Mesodermal cell (in vitro differentiated cells): Measurements from ENCODE around the gene THRA.
A peak's percentile ranks its signal among the peaks of the same experiment; 100 is the strongest.

Experiments used
- H3K27ac ChIP-seq: 2 replicates; pipeline ENCODE4 v1.7.0; 2013; ENCODE audit warnings: mild to moderate bottlenecking, low read depth, low read length, moderate library complexity; ENCODE audit not compliant: severe bottlenecking
- H3K36me3 ChIP-seq: 2 replicates; pipeline ENCODE4 v1.7.1; 2013; ENCODE audit warnings: mild to moderate bottlenecking, low read length, moderate library complexity; ENCODE audit not compliant: control insufficient read depth, insufficient read depth
- H3K4me1 ChIP-seq: one replicate; pipeline ENCODE4 v1.7.1; 2013; ENCODE audit warnings: mild to moderate bottlenecking, low read length; ENCODE audit not compliant: insufficient read depth, control insufficient read depth, poor library complexity, severe bottlenecking
- H3K4me3 ChIP-seq: 2 replicates; pipeline ENCODE4 v1.7.0; 2013; ENCODE audit warnings: low read length, control low read depth, mild to moderate bottlenecking; ENCODE audit not compliant: insufficient read depth, poor library complexity, severe bottlenecking; ENCODE audit errors: extremely low read depth
- H3K9me3 ChIP-seq: 2 replicates; pipeline ENCODE4 v1.7.1; 2013; ENCODE audit warnings: mild to moderate bottlenecking, low read length, moderate library complexity; ENCODE audit not compliant: control insufficient read depth
- WGBS, 2 experiments: methylation state at CpG; one replicate each; pipeline ENCODE4 v1.1.5; 2013; ENCODE audit warnings: missing lambda C conversion rate in 2 of 2; ENCODE audit not compliant: insufficient coverage in 2 of 2; 5-methylcytosine and 5-hydroxymethylcytosine counted together

Gene THRA

DNA sequence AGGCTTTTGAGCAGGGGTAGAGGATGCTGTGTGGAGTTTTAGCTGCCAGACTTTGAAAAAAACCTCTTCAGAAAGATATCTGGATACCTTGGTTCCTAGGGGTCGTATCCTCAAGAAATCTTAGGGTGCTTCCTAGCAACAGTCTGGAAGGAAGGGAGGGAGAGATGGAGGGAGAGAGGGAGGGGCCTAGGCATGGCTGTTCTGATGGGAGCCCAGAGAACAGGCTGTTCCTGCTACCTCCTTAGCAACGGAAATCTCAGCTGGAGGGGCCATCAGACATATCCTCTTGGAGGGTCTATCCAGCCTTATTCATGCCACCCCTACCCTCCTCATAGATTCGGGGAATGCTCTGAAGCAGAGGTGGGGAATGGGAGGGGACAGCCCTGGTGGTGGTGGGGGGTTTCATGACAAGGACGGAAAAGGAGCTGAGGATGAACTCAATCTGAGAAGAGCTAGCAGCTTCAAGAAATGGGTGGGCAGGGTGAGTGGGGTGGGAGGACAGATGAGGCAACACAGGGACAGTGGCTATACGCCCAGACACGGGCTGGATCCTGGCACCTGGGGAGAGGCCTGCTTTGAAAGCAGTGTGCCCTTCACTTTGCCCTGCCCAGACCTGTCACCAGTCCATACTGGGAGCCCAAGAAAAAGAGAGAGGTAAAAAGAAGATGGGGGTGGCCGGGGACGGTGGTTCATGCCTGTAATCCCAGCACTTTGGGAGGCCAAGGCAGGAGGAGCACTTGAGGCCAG lies 2.9 kb upstream of the THRA start:
- Histone ChIP-seq H3K4me1 (peaks cover 8% of the 10 kb centered on the region), H3K36me3 (no peaks in the 10 kb centered on the region), H3K27ac (no peak overlapping the region), H3K9me3 (no peaks in the 10 kb centered on the region), H3K4me3 (no peak overlapping the region)
- WGBS, 2 experiments: 81 to 96% methylated on average over 4 of the region's 8 CpGs

DNA sequence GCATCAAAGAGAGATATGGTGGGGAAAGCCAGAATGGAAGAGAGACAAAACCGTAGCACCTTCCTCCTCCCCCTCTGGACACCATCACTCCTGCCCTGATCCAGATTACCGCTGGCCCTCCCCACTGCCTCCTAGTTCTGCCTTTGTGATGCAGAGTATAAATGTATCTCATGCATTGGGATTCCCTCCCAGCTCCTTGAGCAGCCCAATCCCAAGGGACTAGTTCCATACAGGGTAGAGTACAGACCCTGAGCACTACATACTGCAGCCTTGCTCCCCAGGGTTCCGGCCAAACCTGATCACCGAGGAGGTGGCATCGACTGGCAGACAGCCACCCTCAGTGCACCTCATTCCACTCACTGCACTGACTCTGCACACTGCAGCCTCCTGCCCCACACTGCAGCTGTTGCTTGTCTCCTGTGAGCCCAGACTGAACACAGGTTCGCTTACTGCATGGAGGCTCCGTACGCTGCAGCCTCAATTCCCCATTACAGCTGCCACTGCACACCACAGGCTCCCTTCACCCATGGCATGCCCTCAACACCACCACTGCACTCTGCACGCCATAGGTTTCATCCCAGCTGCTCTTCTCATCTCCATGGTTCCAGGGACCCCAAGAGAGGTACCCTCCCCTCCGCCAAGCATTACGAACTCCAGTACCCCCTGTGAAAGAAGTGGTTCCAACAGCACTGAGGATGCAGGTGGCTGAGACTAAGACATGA lies 1.7 kb upstream of the THRA start:
- no peak overlapping the region for H3K4me3 ChIP-seq
- no peaks in the 10 kb centered on the region for H3K9me3 ChIP-seq
- H3K27ac ChIP-seq: no peak overlapping the region
- WGBS, 2 experiments: 82 to 97% methylated on average over 5 to 7 of the region's 11 CpGs
- H3K4me1 ChIP-seq: peaks cover 18% of the 10 kb centered on the region
- no peaks in the 10 kb centered on the region for H3K36me3 ChIP-seq

DNA sequence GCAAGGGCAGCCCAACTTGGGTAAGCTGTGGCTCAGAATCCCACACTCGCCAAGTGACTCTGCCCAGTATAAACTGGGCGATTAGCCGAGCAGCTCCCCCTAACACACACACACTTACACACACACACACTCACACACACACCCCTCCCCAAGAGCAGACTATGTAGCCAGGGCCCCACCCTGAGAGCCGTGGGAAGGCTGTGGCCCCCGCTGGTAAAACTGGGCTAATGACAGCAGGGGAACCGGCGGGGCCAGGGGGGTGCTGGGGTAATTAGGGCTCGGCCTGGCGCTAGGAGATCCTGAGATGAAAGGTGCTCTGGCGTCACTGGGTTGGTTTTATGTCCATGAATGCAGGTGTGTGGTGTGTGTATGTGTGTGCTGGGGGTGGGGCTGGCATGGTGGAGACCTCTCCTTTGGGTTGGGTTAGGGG lies 1.1 kb upstream of the THRA start:
- WGBS, 2 experiments: 81 to 94% methylated on average over 3 to 9 of the region's 10 CpGs
- H3K4me3 ChIP-seq: no peak overlapping the region
- no peak overlapping the region for H3K27ac ChIP-seq
- peaks cover 18% of the 10 kb centered on the region for H3K4me1 ChIP-seq
- H3K9me3 ChIP-seq: no peaks in the 10 kb centered on the region
- H3K36me3 ChIP-seq: no peaks in the 10 kb centered on the region

DNA sequence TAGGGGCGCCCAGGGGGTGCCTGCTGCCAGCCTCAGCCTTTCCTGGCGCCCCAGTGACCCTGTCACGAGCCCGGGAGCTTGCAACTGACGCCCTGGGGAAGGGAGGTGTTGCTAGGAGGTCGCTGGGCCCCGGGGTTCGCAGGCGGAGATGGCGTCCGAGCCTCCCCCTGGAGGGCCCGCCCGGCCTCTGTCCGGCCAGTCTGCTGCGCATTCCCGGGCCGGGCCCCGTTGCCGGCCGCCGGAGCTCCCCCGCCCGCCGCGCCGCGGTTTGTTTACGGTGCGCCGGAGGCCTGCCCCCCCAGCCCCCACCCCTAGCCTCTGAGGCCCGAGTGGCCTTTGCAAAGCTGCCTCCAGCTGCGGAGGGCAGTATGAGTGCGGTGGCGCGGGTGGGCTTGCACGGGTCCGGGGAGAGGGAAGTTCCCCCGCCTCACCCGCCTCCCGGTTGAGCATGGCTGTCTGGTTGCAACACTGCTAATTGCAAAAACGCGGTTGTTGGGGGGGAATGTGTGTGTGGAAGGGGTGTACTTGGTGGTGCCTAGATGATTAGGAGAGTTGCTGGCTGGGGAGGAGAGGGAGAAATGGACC lies 514 bp downstream of the THRA start:
- peak overlapping the region; percentile 29 for H3K27ac ChIP-seq
- no peaks in the 10 kb centered on the region for H3K36me3 ChIP-seq
- H3K4me3 ChIP-seq: peak overlapping the region; percentile 83
- H3K4me1 ChIP-seq: peaks cover 19% of the 10 kb centered on the region
- no peaks in the 10 kb centered on the region for H3K9me3 ChIP-seq
- WGBS, 2 experiments: 0 to 1% methylated on average over 28 to 34 of the region's 42 CpGs

DNA sequence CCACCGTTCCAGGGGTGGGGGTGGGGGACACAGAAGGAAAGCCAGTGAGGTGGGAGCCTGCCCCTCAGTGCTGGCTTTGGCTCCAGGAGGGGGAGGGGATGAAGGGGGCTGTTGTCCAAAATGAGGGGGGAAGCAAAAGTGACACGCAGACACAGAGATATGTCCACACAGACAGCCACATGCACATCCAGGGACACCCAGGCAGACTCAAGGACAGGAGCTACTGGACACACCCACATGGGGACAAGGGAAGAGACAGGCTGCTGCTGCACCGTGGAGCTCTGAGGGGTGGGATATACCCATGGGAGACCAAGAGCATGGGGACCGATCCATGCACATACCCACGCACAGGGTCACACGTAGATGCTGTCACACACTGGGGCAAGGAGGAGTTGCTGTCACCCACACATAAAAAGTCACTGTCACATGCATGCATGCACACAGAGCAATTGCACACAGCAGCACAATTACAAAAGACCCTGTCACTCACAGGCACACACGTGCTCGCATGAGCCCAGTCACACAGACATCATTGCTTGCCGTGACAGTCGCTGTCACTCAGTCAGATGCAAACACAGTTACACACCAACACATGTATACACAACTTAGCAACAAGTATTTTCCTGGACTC lies 1.3 kb downstream of the THRA start:
- Histone ChIP-seq H3K27ac (no peak overlapping the region), H3K4me1 (peaks cover 27% of the 10 kb centered on the region), H3K9me3 (no peaks in the 10 kb centered on the region), H3K4me3 (peak overlapping the region; percentile 83), H3K36me3 (no peaks in the 10 kb centered on the region)
- 53 to 71% methylated on average over 5 to 8 of the region's 10 CpGs for WGBS, 2 experiments

DNA sequence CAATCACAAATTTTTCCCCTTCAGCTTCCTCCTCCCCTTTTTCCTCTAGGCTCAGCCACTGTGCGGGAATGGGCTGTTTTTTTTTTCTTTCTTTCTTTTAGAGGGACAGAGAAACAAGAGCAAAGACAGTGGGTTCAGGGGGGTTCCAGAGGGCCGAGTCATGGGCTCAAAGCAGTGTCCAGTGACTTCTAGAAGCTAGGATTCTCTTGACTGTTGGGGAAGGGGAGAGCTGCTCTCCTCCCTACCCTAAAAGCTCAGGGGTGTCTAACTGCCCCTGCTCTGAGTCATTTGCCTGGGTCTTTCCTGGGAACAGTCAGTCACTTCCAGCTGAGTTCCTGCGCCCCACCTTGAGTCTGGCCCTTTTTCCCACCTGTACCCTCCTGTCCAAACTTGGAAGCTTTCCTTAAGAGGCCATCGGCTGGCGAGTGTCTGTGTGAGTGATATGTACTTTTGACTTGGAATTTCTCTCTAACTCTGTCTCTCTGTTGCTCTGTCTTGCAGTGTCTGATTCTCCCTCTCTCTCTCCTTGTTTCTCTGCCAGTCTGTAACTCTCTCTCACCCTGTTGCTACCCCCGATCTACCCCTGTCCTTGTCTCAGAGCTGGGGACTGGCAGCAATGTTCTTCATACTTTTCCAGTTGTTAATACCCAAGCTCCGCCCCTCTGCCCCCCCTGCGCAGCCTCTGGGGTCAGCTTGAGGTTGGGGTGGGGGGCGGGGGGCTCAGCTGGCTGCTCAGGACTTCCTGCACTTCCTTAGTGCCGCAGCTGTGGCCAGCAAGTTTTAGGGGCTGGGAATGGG lies 2.4 kb downstream of the THRA start:
- Histone ChIP-seq H3K36me3 (no peaks in the 10 kb centered on the region), H3K4me1 (peaks cover 38% of the 10 kb centered on the region), H3K9me3 (no peaks in the 10 kb centered on the region), H3K4me3 (peak overlapping the region; percentile 9), H3K27ac (peak overlapping the region; percentile 50)
- 47% methylated on average over 2 of the region's 10 CpGs; no CpG with 5 or more reads in 1 of the 2 experiments for WGBS, 2 experiments

DNA sequence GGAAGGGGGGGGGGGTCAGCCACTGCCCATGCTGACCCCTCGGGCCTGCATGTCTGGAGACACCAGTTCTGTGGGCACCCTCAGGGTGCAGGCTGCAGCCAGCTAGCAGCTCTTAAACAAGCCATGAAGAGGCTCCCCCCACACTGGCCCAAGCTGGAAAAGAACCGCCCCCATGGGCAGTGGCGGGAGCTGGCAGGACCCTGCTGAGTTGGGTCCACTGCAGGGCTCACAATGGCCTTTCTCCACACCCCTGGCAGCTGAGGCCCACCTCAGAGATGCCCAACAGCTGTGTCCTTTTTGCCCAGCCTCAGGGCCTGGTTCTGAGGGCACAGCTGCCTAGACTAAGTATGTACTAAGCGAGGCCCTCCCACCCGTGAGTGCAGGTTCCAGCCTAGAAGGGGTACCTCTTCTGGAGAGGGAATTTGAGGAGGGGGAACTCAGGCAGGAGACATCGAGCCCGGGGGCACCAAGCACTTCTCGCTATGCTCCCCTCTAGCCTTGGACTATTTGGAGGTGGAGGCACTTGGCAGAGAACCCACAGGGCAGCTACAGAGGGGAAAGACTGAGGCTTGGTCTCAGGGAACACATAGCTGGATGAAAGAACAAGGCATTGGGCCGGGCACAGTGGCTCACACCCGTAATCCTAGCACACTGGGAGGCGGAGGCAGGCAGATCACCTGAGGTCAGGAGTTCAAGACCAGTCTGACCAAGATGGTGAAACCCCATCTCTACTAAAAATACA lies 3.2 kb downstream of the THRA start:
- 77 to 81% methylated on average over 7 to 10 of the region's 11 CpGs for whole genome bisulfite sequencing, 2 experiments
- Histone ChIP-seq H3K27ac (peak overlapping the region; percentile 19), H3K9me3 (no peaks in the 10 kb centered on the region), H3K4me1 (peaks cover 46% of the 10 kb centered on the region), H3K36me3 (no peaks in the 10 kb centered on the region), H3K4me3 (peak overlapping the region; percentile 9)

DNA sequence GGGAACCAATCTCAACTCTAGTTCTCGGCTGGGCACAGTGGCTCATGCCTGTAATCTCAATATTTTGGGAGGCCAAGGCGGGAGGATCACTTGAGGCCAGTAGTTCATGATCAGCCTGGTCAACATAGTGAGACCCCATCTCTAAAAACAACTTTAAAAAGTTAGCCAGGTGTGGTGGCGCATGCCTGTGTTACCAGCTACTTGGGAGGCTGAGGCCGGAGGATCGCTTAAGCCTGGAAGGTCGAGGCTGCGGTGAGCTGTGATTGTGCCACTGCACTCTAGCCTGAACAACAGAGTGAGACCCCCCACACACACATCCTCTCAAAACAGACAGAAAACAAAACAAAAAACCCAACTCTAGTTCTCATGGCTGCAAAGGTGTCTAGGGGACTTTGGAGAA lies 4.9 kb downstream of the THRA start:
- Histone ChIP-seq H3K36me3 (no peaks in the 10 kb centered on the region), H3K4me3 (no peak overlapping the region), H3K27ac (no peak overlapping the region), H3K4me1 (peaks cover 57% of the 10 kb centered on the region), H3K9me3 (no peaks in the 10 kb centered on the region)
- 97 to 98% methylated on average over 5 to 7 of the region's 7 CpGs for WGBS, 2 experiments

DNA sequence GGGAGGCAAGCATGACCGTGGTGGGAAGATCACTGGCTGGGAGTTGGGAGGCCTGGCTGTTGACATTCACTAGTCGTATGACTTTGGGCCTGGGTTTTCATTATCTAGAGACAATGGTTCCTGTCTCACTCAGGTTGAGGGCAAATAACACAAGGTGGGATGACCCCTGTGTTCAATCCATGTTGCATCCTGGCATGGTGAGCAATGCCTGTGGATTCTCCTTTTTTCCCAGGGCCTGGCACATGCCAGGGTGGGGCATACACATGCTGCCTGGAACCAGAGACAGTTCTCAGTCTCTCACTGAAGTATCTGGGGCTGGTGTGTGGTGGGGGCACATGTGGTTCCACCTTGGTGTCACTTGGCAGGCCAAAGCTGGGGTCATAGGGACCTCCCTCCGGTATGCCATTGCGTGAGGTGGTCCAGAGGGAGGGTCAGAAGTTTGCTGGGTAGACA lies 5.4 kb downstream of the THRA start:
- Histone ChIP-seq H3K27ac (no peak overlapping the region), H3K4me1 (peaks cover 57% of the 10 kb centered on the region)
- 82 to 91% methylated on average over 4 of the region's 4 CpGs for WGBS, 2 experiments

More for the DNA sequence above, 5.4 kb downstream of the THRA start:
- Histone ChIP-seq H3K36me3 (no peaks in the 10 kb centered on the region), H3K9me3 (no peaks in the 10 kb centered on the region), H3K4me3 (no peak overlapping the region)
